ENCODE data around the gene PLXDC2. TPM values are rescaled to one million over a fixed set of nuclear protein-coding genes. Genes with fewer than 3 reads are reported as not detected.

The PLXDC2 gene
- total RNA-seq, 1 experiment from 2014 or later = 0.21 TPM

GRCh38 chr10:19977097-19977521 lies 160.9 kb downstream of the PLXDC2 start:
- POLR2A ChIA-PET = no interaction called here
- BruUV-seq (replicated peaks) = no TSS peak
- TF ChIP-seq CTCF (IDR thresholded peaks at IDR 0.05) (no peak), POLR2AphosphoS5 (IDR thresholded peaks at IDR 0.05; ENCODE audit: low read depth, low read length) (no peak), TCF7L2 (IDR thresholded peaks at IDR 0.05; ENCODE audit: low read depth, low read length) (no peak), REST (IDR thresholded peaks at IDR 0.05; ENCODE audit: insufficient read depth in 1 of 2, low read depth in 2 of 2, low read length in 1 of 2) (no peak), SIN3A (IDR thresholded peaks at IDR 0.05; ENCODE audit: borderline replicate concordance, insufficient read depth, low read depth, low read length) (no peak)
- intact Hi-C loops (cut with micrococcal nuclease; ENCODE audit: unreplicated experiment) (no loop called here), in situ Hi-C loops (cut with HindIII; ENCODE audit: low pct_unique_long_range_greater_than_20kb, low sequenced_read_pairs) (no loop called here)
- Histone ChIP-seq H3K27me3 (ENCODE audit: control insufficient read depth, insufficient read depth, low read length) (no peaks in the 10 kb centered on the region), H3K36me3 (ENCODE audit: control insufficient read depth, insufficient read depth, low read length) (no peaks in the 10 kb centered on the region), H3K9me3 (ENCODE audit: control insufficient read depth, insufficient read depth, low read depth, low read length) (no peaks in the 10 kb centered on the region), H3K4me1 (ENCODE audit: control insufficient read depth, insufficient read depth, low read length) (no peaks in the 10 kb centered on the region), H3K4me3 (ENCODE audit: low read depth in 2 of 2, low read length in 2 of 2) (no peak overlapping the region), H3K27ac (ENCODE audit: low read length) (no peak overlapping the region)
- CTCF ChIA-PET = no interaction called here
- ATAC-seq = no peak
- DNase-seq (ENCODE audit: low read depth, low spot score) = no peak

- H3K9me3 ChIP-seq (ENCODE audit: control insufficient read depth, insufficient read depth, low read depth, low read length) = no peaks in the 10 kb centered on the region
- POLR2A ChIA-PET = no interaction called here
- no peak overlapping the region for H3K27ac ChIP-seq (ENCODE audit: low read length)
- ATAC-seq = no peak
- no peaks in the 10 kb centered on the region for H3K27me3 ChIP-seq (ENCODE audit: control insufficient read depth, insufficient read depth, low read length)
- no peaks in the 10 kb centered on the region for H3K36me3 ChIP-seq (ENCODE audit: control insufficient read depth, insufficient read depth, low read length)
- intact Hi-C loops (cut with micrococcal nuclease; ENCODE audit: unreplicated experiment) = no loop called here
- in situ Hi-C loops (cut with HindIII; ENCODE audit: low pct_unique_long_range_greater_than_20kb, low sequenced_read_pairs) = no loop called here
- DNase-seq (ENCODE audit: low read depth, low spot score) = no peak
- H3K4me3 ChIP-seq (ENCODE audit: low read depth in 2 of 2, low read length in 2 of 2) = no peak overlapping the region
- no peaks in the 10 kb centered on the region for H3K4me1 ChIP-seq (ENCODE audit: control insufficient read depth, insufficient read depth, low read length)
- TF ChIP-seq POLR2AphosphoS5 (IDR thresholded peaks at IDR 0.05; ENCODE audit: low read depth, low read length) = no peak
- no peak for TF ChIP-seq SIN3A (IDR thresholded peaks at IDR 0.05; ENCODE audit: borderline replicate concordance, insufficient read depth, low read depth, low read length)
- TF ChIP-seq REST (IDR thresholded peaks at IDR 0.05; ENCODE audit: insufficient read depth in 1 of 2, low read depth in 2 of 2, low read length in 1 of 2) = no peak
- no peak for TF ChIP-seq TCF7L2 (IDR thresholded peaks at IDR 0.05; ENCODE audit: low read depth, low read length)
- no peak for TF ChIP-seq CTCF (IDR thresholded peaks at IDR 0.05)
- CTCF ChIA-PET = no interaction called here
- BruUV-seq (replicated peaks) = no TSS peak
These were observed 163.4 kb downstream of the PLXDC2 start for GRCh38 chr10:19979628-19980027.

All from Panc1 (cell line).